Fibroblast of villous mesenchyme (primary cell): ENCODE measurements around the gene PRB4. TPM values are rescaled to one million over a fixed set of nuclear protein-coding genes. Genes with fewer than 3 reads are reported as not detected.
"Not testable (repeated sequence)": the region's sequence is repeated elsewhere in the genome, so short reads cannot be mapped to it uniquely, and the experiment has no call there.

Experiments used
- DNase-seq: peaks from one replicate; pipeline ENCODE4 v3.0.0-alpha.2; 2010; ENCODE audit warnings: low read depth
- H3K4me3 ChIP-seq: 2 replicates; pipeline ENCODE4 v1.5.1; 2011; ENCODE audit warnings: low read depth, mild to moderate bottlenecking, low read length
- CTCF ChIP-seq: IDR thresholded peaks from 2 replicates; pipeline ENCODE4 v1.5.1; 2012; ENCODE audit warnings: low read depth, mild to moderate bottlenecking, low read length; ENCODE audit not compliant: insufficient read depth
- total RNA-seq: library from RNA; depleted of rRNA; stranded (reverse); fragments of >200 nt; gene quantifications from 2 replicates; pipeline ENCODE4 v1.2.3, GENCODE V29; 2012

Gene PRB4
- not detected in 2 replicates for total RNA-seq

DNA sequence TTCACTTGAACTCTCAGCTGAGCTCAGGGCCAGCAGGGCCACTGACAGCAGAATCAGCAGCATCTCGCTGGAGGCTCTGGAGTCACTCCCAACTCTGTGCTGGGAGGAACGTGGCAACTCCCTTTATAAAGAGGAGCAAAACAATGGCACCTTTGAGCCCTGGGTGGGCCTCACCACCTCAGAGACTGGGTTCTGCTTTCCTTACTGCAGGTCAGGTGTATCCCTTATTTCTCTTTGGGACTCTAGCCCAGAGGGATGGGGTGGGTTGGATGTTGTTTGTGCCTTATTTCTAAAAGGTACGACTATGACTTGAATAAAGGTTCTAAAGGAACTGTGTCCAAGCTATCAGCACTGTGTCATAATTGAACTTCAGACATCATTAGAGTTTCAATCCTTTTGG lies at the start of gene PRB4:
TSS of gene PRB4 (minus strand) at position 101 of the 400 bp plus-strand sequence. CDS start at position 63, 38 bp downstream.
- no peak for TF ChIP-seq CTCF
- H3K4me3 ChIP-seq = no peak within 1 kb of the TSS
- DNase-seq = no peak

DNA sequence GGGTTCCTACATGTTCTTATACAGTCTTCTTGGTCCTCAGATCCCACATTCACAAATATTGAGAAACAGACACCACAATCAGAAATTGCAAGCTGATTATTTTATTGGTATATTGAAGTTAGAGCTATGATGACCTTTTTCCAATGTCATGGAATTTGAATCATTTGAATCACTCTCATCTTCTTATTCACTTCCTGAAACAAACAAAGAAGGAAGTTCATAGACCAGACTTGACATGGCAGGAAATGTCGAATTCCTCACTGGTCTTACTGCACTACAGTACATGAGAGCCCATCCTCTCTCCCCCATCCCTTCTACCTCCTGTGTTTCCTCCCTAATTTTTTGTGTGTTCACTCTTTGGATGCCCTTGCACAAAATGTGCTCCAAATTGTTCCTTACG lies 41.5 kb upstream of the PRB4 start:
- not testable (repeated sequence) for H3K4me3 ChIP-seq, DNase-seq

DNA sequence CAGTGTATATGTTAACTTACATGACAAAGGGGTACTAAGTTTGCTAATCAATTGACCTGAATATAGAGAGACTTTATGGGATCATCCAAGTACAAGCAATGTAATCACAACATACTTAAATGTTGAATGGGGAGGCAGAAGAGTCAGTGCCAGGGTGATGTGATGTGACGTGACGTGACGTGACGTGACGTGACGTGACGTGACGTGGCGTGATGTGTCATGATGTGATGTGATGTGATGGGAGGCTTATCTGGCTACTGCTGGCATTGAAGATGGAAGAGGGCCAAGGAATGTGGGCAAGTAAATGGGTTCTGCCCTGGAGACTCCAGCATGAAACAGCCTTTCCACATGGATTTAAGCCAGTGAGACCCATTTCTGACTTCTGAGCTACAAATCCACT lies 38.2 kb upstream of the PRB4 start:
- DNase-seq = no peak
- TF ChIP-seq CTCF = no peak
- H3K4me3 ChIP-seq = no peak overlapping the region

- no peak overlapping the region for H3K4me3 ChIP-seq
- no peak for DNase-seq
- TF ChIP-seq CTCF = no peak
Measured at GRCh38 chr12:11347810-11348209, 37.6 kb upstream of the PRB4 start.

GRCh38 chr12:11344500-11344899 lies 34.3 kb upstream of the PRB4 start:
- no peak for DNase-seq
- no peak overlapping the region for H3K4me3 ChIP-seq
- TF ChIP-seq CTCF = no peak

DNA sequence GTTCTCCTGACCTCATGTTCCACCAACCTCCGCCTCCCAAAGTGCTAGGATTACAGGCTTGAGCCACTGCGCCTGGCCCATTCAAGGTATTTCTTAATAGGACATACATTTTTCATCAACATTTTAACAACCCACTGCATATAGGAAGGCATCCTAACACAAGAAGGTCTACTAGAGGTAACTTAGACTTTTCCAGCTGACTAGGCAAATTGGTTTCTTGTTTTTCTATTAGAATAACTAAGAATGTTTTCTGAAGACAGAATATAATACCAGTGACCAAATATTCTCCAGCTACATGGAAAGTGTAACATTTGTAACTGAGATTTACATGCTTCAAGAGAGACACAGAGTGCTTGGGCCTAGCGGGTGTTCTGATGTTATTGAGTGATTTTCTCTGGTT lies 14.2 kb upstream of the PRB4 start:
- H3K4me3 ChIP-seq = no peak overlapping the region
- no peak for TF ChIP-seq CTCF
- DNase-seq = no peak

GRCh38 chr12:11321980-11322379 lies 11.7 kb upstream of the PRB4 start:
- no peak for DNase-seq
- TF ChIP-seq CTCF = no peak
- H3K4me3 ChIP-seq = no peak overlapping the region
